Measurements from ENCODE around the gene MAPKAP1. TPM values are rescaled to one million over a fixed set of nuclear protein-coding genes. Genes with fewer than 3 reads are reported as not detected.

MAPKAP1 gene
- total RNA-seq, 1 experiment from 2014 or later, result 55.5 TPM

GRCh38 chr9:125646217-125646616 is 60.8 kb downstream of the MAPKAP1 start:
- Mint-ChIP-seq H3K4me3 (ENCODE audit: low read depth, unreplicated experiment) (no peak overlapping the region), H3K4me1 (ENCODE audit: low read depth, unreplicated experiment) (peaks cover 14% of the 10 kb centered on the region), H3K27ac (ENCODE audit: unreplicated experiment) (no peak overlapping the region), H3K36me3 (ENCODE audit: insufficient read depth, unreplicated experiment) (no peaks in the 10 kb centered on the region), H3K27me3 (ENCODE audit: unreplicated experiment) (no peaks in the 10 kb centered on the region), H3K9me3 (ENCODE audit: low read depth, unreplicated experiment) (no peaks in the 10 kb centered on the region)
- no peak for DNase-seq
- CTCF ChIA-PET, result no interaction called here
- intact Hi-C loops (cut with micrococcal nuclease; ENCODE audit: unreplicated experiment), result no loop called here
- BruUV-seq (replicated peaks), result no TSS peak
- TF ChIP-seq CTCF (IDR thresholded peaks at IDR 0.05; ENCODE audit: unreplicated experiment), result no peak

- H3K27me3 Mint-ChIP-seq (ENCODE audit: unreplicated experiment), result no peaks in the 10 kb centered on the region
- no TSS peak for BruUV-seq (replicated peaks)
- no peaks in the 10 kb centered on the region for H3K9me3 Mint-ChIP-seq (ENCODE audit: low read depth, unreplicated experiment)
- no peak for DNase-seq
- no peak overlapping the region for H3K27ac Mint-ChIP-seq (ENCODE audit: unreplicated experiment)
- TF ChIP-seq CTCF (IDR thresholded peaks at IDR 0.05; ENCODE audit: unreplicated experiment), result no peak
- CTCF ChIA-PET, result no interaction called here
- H3K4me1 Mint-ChIP-seq (ENCODE audit: low read depth, unreplicated experiment), result peaks cover 8% of the 10 kb centered on the region
- no peak overlapping the region for H3K4me3 Mint-ChIP-seq (ENCODE audit: low read depth, unreplicated experiment)
- H3K36me3 Mint-ChIP-seq (ENCODE audit: insufficient read depth, unreplicated experiment), result no peaks in the 10 kb centered on the region
- intact Hi-C loops (cut with micrococcal nuclease; ENCODE audit: unreplicated experiment), result no loop called here
Measured at GRCh38 chr9:125644819-125645507, 62.0 kb downstream of the MAPKAP1 start.

GRCh38 chr9:125642311-125642710 is 64.7 kb downstream of the MAPKAP1 start:
- Mint-ChIP-seq H3K27ac (ENCODE audit: unreplicated experiment) (no peak overlapping the region), H3K36me3 (ENCODE audit: insufficient read depth, unreplicated experiment) (no peaks in the 10 kb centered on the region)
- BruUV-seq (replicated peaks), result no TSS peak

DNA sequence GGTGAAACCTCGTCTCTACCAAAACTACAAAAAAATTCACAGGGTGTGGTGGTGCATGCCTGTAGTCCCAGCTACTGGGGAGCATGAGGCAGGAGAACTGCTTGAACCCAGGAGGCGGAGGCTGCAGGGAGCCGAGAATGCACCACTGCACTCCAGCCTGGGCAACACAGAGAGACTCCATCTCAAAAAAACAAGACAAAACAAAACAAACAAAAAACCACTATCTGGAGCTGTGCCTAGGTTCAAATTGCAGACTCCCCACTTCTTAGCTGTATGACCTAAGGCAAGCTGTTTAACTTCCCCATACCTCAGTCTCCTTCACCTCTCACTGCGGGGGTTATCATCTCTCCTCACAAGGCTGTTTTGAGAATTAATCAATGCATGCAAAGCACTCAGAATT is 68.0 kb downstream of the MAPKAP1 start:
- Mint-ChIP-seq H3K27me3 (ENCODE audit: unreplicated experiment) (no peaks in the 10 kb centered on the region), H3K4me1 (ENCODE audit: low read depth, unreplicated experiment) (peaks cover 33% of the 10 kb centered on the region), H3K4me3 (ENCODE audit: low read depth, unreplicated experiment) (no peak overlapping the region), H3K9me3 (ENCODE audit: low read depth, unreplicated experiment) (no peaks in the 10 kb centered on the region), H3K27ac (ENCODE audit: unreplicated experiment) (no peak overlapping the region), H3K36me3 (ENCODE audit: insufficient read depth, unreplicated experiment) (no peaks in the 10 kb centered on the region)
- TF ChIP-seq CTCF (IDR thresholded peaks at IDR 0.05; ENCODE audit: unreplicated experiment), result no peak
- DNase-seq, result no peak
- CTCF ChIA-PET, result no interaction called here
- intact Hi-C loops (cut with micrococcal nuclease; ENCODE audit: unreplicated experiment), result no loop called here
- no TSS peak for BruUV-seq (replicated peaks)

More at GRCh38 chr9:125642311-125642710, 64.7 kb downstream of the MAPKAP1 start:
- CTCF ChIA-PET, result no interaction called here
- H3K4me1 Mint-ChIP-seq (ENCODE audit: low read depth, unreplicated experiment), result peaks cover 22% of the 10 kb centered on the region
- TF ChIP-seq CTCF (IDR thresholded peaks at IDR 0.05; ENCODE audit: unreplicated experiment), result no peak
- H3K4me3 Mint-ChIP-seq (ENCODE audit: low read depth, unreplicated experiment), result no peak overlapping the region
- intact Hi-C loops (cut with micrococcal nuclease; ENCODE audit: unreplicated experiment), result no loop called here
- no peaks in the 10 kb centered on the region for H3K9me3 Mint-ChIP-seq (ENCODE audit: low read depth, unreplicated experiment)
- no peak for DNase-seq
- H3K27me3 Mint-ChIP-seq (ENCODE audit: unreplicated experiment), result no peaks in the 10 kb centered on the region

Measured in Calu3 (cell line).